ENCODE data around the gene OXSR1.
"Not testable (repeated sequence)": the region's sequence is repeated elsewhere in the genome, so short reads cannot be mapped to it uniquely, and the experiment has no call there.

GRCh38 chr3:38289286-38290217, 124.2 kb downstream of the OXSR1 start:
- TF ChIP-seq, protein P1, sequence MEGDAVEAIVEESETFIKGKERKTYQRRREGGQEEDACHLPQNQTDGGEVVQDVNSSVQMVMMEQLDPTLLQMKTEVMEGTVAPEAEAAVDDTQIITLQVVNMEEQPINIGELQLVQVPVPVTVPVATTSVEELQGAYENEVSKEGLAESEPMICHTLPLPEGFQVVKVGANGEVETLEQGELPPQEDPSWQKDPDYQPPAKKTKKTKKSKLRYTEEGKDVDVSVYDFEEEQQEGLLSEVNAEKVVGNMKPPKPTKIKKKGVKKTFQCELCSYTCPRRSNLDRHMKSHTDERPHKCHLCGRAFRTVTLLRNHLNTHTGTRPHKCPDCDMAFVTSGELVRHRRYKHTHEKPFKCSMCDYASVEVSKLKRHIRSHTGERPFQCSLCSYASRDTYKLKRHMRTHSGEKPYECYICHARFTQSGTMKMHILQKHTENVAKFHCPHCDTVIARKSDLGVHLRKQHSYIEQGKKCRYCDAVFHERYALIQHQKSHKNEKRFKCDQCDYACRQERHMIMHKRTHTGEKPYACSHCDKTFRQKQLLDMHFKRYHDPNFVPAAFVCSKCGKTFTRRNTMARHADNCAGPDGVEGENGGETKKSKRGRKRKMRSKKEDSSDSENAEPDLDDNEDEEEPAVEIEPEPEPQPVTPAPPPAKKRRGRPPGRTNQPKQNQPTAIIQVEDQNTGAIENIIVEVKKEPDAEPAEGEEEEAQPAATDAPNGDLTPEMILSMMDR (IDR thresholded peaks at IDR 0.05), result not testable (repeated sequence)
- TF ChIP-seq EP300, POLR2A (IDR thresholded peaks at IDR 0.05): not testable (repeated sequence)

Data from ovary (tissue), 3 donors.